Hepatocyte (in vitro differentiated cells): ENCODE results near the gene ALG10B.

Experiments
- EZH2 ChIP-seq: fragments of 200-600 bp; sonication (generic); IDR thresholded peaks from 2 replicates; pipeline ENCODE4 v1.6.1; 2016; ENCODE audit warnings: antibody characterized with exemption, mild to moderate bottlenecking, borderline replicate concordance
- TF ChIP-seq, protein P1 (sequence below): fragments of 200-600 bp; sonication (generic); IDR thresholded peaks from 2 replicates; pipeline ENCODE4 v1.5.1; 2016; ENCODE audit warnings: antibody characterized with exemption, mild to moderate bottlenecking; ENCODE audit not compliant: poor library complexity

DNA sequence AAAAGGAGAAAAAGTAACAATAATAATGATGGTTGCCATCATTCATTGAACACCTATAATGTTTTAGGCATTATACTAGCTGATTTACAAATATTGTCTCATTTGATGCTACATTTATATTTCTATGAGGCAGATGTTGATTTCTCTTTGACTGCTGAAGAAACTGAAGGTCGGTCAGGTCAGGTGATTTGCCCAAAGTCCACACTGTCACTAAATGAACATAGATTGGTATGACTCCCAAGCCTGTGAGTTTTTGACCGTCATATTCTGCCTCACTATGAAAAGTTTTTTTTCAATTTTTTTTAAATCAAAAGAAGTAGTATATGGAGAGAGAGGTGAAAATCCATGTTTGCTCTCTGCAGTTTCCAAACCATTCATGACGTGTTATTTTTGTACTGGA lies 10.8 kb downstream of the ALG10B start:
- TF ChIP-seq, protein P1, sequence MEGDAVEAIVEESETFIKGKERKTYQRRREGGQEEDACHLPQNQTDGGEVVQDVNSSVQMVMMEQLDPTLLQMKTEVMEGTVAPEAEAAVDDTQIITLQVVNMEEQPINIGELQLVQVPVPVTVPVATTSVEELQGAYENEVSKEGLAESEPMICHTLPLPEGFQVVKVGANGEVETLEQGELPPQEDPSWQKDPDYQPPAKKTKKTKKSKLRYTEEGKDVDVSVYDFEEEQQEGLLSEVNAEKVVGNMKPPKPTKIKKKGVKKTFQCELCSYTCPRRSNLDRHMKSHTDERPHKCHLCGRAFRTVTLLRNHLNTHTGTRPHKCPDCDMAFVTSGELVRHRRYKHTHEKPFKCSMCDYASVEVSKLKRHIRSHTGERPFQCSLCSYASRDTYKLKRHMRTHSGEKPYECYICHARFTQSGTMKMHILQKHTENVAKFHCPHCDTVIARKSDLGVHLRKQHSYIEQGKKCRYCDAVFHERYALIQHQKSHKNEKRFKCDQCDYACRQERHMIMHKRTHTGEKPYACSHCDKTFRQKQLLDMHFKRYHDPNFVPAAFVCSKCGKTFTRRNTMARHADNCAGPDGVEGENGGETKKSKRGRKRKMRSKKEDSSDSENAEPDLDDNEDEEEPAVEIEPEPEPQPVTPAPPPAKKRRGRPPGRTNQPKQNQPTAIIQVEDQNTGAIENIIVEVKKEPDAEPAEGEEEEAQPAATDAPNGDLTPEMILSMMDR, result no peak
- TF ChIP-seq EZH2, result no peak
